Anterior cingulate cortex (tissue), 58 donors: Measurements from ENCODE around the gene ATMIN.
A peak's percentile ranks its signal among the peaks of the same experiment; 100 is the strongest.

Source experiments
- DNase-seq, 58 donors: peaks; one replicate each; lab custom pipeline; 2025; lab: John Stamatoyannopoulos, UW

The ATMIN gene

DNA sequence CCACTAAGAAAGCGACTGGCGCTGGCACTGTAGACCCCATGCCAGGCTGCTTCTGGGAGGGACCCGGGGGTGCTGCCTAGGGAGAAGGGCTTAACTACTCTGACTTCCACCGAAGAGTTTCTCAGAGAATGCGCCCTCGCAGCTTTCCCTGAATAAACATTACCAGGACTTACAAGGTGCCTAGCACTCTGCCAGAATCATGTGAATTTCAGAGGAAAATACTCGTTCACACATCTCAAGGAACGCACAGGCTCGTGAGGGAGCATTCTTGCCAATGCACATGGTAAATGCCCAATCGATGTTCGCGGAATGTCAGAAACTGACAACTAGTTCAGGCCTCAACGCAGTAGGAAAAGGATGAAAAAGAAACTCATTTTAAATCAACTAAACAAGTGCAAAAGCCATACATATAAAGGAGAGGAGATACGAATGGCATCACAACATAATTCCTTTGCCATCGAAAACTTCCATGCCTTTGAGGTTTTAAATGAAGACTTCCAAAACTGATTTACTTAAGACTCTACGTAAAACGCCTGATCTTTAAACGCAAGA, 30.0 kb upstream of the ATMIN start:
- peak in 2 of 58 donors; percentile 3 to 10 for DNase-seq

DNA sequence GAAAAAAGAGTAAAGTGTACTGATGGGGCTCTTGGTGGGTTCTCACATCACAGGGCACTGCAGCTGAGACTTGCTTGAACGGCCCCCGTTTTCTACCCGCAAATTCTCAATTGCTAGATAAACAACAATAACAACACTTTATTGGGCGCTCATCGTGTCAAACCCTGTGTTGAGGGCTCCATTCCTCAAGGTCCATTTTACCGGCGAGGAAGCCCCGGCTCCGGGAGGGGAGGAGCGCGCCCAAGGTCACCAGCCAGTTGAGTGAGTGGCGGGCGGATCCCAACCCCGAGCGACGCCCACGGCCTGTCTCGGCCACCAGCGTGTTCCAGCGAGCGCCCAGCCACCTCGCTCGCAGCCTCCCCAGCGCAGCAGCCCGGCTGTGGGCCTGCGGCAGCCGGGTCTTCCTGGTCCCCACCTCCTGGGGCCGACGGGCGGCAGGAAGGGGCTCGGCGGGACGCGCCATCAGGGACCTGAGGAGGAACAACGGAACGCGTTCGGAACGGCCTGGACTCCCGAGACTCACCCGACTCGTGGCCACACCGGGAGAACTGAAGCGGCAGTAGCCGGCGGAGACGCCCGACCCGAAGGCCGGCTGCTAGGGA, 29.3 kb upstream of the ATMIN start:
- DNase-seq = peak in 28 of 58 donors; percentile 40 to 78 (median 64)

DNA sequence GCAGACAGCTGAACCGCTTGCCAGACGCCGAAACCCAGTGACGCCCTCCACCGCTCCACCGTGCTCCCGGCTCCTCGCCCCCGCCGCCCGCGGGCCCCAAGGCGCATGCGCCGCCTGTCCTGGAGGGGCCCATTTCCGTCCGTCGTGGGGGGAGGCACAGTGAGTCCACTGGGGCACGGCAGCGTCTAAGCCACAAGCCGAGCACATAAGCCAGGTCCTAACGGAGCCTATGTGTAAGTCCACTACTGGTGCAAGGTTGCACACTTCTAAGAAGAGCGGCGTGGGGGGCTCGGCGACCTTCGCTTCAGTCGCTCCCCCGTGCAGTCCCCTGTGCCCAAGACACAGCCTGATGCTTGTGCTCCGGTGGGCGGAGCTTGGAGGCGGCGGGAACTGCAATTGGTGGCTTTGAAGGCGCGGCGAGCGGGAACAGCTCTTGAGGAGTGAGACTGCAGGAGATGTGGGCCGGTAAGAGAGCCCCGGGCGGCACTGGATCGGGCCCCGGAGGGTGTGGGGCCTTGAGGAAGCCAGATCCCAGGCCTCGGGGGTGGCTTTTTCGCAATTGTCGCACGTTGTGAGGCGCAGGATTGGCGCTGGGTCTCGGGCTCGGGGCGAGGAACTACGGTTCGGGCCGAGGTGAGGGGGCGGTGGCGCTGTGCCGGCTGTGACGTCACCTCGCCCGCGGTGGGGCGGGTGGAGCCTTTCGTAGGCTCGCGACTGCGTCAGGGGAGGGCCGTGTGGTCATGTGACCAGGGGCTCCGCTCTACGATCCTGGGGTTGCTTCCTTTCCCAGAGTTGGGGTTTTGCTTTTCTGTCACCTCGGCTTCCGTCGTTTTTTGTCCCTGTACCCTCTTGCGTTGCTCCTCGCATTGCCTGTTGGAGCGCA, 28.6 kb upstream of the ATMIN start, which contains the start of the genes CENPN and CMC2:
TSS of gene CENPN (plus strand) at position 402 of the 883 bp plus-strand sequence. CDS start 4,726 bp downstream, outside the sequence.
TSS of gene CMC2 (minus strand) at position 73 of the 883 bp plus-strand sequence. CDS start 9,491 bp downstream, outside the sequence.
- DNase-seq = peak; percentile 90 to 100 (median 97)

DNA sequence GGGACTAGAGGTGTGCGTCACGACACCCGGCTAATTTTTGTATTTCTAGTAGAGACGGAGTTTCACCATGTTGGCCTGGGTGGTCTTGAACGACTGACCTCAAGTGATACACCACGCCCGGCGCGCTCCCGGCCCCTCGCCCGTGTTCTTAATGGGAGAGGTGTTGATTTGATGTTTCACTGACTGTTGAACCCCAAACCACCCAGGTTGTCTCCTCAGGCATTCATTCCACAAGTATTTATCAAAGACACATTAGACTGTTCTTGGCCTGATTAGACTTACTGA, 27.2 kb upstream of the ATMIN start:
- DNase-seq = no peak

DNA sequence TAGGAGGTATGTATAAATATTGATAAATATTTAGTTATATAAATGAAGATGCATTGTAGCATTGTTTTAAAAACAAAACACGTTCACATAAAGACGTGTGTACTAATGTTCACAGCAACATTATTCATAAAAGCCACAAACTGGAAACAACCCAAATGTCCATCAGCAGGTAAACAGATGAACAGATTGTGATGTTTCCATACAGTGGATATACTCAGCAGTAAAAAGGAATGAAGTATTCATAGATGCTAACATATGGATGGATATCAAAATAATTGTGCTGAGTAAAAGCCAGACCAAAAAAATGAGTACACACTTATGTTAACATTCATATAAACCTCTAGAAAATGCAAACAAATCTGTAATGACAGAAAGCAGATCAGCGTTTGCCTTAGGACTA, 22.7 kb upstream of the ATMIN start:
- no peak for DNase-seq

DNA sequence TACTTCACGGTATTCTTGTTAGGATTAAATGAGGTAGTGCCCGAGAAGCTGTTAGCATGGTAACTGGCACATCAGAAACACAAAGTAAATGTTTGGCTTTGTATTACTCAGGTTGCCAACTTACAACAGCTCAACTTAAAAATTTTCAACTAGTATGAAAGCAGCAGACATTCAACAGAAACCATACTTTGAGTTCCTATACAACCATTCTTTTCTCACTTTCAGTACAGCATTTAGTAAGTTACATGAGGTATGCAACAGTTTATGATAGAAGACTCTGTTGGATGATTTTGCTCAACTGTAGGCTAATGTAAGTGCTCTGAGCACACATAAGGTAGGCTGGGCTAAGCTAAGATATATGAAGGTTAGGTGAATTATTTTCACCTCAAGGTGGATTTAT, 21.0 kb upstream of the ATMIN start:
- no peak for DNase-seq

DNA sequence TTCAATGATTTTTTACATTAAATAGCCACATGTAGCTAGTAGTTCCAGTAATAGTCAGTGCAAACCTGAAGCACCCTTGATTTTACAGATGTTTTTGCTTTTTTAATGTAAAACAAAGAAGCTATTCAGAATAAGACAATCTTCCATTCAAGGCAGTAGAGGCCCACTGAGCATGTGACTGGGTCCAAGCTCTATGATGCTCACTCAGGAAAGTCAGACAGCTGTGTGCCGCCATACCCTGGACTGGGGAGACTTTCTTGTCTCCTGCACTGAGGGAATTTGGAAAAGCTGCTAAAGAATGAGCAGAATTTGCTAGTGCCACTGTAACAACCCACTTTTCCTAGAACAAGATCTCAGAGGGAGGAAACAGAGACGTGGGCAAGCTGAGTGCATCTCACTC, 17.1 kb upstream of the ATMIN start:
- DNase-seq = peak in 35 of 58 donors; percentile 5 to 76 (median 40)

DNA sequence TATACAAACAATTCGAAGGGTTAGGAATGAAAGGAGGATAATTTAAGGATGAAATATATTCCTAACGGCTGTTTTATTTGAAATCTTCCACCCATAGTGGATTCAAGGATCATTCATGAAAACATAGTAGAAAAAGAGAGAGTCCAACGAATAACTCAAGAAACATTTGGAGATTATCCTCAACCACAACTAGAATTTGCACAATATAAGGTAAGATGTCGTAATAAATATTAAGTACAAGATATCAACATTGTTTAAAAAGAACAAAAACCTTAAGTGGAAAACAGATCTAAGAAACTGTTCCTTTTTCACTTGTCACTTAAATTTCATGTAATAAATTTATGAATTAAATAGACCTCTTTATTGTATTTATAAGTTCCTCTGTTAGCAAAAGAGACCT, 9.2 kb upstream of the ATMIN start:
- no peak for DNase-seq

DNA sequence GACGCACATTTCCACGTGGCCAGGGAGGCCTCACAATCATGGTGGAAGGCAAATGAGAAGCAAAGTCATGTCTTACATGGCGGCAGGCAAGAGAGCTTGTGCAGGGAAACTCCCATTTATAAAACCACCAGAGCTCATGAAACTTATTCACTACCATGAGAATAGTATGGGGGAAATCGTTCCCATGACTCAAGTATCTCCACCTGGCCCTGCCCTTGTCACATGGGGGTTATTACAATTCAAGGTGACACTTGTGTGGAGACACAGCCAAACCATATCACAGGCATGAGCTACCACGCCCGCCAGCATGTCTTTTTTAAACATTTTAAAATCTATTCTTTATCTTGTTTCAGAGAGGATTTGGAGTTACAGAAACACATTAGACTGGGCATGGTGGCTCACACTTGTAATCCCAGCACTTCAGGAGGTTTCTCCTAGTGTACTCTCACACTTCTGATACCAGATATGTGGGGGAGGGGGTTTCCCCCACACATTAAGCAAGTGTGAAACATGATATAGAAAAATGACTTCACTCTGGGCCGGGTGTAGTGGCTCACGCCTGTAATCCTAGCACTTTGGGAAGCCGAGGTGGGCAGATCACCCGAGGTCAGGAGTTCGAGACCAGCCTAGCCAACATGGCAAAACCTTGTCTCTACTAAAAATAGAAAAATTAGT, 5.6 kb upstream of the ATMIN start:
- no peak for DNase-seq

DNA sequence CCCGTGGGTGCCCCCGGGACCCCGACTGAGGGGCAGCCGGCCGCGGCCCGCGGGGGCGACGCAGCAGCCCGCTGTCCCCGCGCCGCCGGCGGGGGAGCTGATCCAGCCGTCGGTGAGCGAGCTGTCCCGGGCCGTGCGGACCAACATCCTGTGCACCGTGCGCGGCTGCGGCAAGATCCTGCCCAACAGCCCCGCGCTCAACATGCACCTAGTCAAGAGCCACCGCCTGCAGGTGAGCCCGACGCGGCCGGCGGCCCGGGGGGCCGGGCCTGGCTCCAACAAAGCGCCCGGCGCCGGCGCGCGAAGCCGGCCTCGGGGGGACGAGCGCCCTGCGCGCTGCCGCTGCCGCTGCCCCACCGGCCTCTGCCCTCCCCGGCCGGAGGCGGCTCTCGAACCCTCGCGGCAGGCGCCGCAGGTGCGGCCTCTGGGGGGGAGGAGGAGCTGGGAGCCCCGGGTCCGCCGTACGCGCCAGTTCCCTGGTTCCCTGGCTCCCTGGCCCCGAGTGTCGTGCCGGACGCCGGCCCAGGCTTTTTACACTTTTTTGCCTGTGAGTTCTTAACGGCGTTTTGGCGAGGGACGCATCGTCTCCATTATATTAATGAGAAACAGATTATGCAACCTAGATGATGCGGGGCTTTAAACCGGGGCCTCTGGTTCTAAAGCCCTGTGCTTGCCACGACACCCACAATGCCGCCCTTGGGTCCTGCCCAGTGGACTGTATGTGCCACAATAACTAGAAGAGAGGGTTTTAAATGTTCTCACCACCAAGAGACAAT, 521 bp downstream of the ATMIN start:
- DNase-seq = peak in 29 of 58 donors; percentile 4 to 52 (median 33)

DNA sequence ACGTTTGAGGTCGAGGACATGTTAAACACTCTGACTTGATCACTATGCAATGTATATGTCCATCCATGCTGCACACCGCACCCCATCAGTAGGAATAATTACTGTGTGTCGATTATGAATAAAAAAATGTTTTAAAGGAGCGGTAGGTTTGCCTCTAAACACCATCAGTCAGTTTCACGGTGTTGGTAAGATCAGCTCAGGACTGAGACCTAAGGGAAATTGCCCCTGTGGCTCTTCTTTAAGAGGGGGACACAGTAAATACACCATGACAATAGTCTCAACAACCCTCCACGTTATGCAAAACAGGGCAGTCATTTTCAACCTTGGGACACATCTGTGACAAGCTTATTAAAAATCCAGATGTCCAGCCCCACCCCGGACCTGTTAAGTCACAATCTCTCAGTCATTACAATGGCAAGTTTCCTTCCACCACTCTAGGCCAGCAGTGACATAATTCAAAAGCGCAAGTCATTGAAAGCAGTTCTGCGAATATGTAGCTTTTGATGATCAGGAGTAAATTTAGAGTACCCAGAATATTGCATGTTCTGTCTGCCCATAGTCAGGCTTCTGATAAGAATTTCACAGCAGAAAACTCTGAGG, 1.2 kb downstream of the ATMIN start:
- no peak for DNase-seq

DNA sequence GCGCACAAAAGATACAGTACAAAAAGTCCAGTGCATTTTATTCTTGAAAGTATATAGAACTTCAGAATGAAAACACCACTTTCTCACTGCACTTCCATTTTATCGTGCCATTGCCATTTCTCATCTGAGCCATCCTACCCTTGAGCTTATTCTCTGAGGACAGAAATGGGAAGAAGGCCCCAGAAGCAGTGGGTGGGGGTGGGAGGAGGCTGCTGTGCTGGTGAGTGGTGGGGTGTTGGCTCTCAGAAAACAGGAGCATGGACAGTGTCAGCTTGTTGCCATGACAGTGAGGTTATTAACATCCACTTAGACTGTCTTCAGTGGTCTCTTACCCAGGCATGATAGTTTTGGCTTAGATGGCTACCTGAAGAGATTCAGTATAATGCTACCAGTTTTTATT, 4.5 kb downstream of the ATMIN start:
- no peak for DNase-seq

DNA sequence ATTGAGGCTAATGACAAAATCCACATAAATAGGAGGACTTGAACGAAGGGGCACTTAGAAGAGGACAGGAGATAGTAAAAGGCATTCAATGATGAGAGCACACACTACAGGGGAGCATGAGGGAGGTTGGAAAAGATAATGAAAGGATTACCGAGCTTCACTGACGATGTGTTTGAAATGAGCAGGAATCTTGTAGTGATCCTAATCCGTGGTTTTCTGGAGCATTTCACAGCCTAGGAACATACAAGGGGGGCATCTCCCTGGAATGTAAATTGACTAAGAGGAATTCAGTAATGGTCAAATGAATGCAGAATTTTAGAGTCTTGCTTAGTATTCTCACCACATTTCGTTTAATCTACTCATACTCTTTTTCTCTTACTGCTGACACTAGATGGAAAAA, 5.2 kb downstream of the ATMIN start:
- DNase-seq = no peak

DNA sequence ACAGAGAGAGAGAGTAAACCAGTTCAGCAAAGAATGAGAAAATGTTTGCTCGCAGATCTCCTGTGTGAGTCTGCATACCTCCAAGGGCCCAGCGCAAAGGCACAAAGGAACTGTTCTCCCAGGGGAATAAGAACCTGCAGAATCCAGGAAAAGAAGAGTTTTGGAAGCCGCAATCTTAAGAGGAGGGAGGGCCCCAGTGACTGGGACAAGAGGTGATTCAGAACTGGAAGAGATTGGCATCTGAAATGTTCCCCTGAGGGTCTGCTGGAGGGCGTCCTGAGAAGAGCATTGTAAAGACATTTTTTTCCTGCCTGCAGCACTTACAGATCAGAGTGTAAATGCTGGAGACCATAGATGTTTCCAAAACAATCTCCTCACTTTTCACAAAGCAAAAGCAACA, 6.1 kb downstream of the ATMIN start:
- DNase-seq = no peak

DNA sequence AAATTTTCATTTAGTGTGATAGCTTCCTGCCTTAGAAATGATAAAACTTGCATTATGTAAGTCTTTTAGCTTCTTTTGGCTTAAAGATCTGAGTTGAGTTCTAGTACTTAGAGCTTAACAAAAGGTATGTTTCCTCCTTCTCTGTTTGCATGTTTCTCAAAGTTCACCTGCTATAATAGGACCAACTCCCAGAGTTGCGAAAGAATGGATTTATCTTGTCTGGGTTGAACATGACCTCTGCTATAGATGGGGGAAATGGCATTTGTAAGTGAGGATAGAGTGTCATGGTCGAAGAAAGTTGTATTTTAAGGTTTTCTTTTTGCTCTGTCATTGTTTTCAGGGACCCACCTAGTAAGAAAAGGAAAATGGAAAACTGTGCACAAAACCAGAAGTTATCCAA, 7.2 kb downstream of the ATMIN start:
- DNase-seq = no peak

DNA sequence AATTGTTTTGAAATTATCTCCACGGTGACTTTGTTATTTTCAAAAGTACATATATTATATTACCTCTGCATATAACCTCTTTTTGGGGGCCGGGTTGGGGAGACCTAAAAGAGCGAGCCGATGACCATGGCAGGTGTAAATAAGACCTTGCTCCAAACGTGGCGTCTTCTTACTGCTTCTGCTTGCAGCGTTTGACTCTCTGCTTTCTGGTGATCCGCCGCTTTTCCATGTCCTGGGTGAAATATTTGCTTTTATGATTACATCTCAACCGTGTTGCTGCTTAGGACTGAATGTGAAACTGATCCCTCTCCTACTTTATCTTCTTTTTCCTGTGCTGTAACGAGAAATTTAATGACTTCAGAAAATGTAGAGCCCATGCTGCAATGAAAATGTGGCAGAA, 18.1 kb downstream of the ATMIN start:
- no peak for DNase-seq

DNA sequence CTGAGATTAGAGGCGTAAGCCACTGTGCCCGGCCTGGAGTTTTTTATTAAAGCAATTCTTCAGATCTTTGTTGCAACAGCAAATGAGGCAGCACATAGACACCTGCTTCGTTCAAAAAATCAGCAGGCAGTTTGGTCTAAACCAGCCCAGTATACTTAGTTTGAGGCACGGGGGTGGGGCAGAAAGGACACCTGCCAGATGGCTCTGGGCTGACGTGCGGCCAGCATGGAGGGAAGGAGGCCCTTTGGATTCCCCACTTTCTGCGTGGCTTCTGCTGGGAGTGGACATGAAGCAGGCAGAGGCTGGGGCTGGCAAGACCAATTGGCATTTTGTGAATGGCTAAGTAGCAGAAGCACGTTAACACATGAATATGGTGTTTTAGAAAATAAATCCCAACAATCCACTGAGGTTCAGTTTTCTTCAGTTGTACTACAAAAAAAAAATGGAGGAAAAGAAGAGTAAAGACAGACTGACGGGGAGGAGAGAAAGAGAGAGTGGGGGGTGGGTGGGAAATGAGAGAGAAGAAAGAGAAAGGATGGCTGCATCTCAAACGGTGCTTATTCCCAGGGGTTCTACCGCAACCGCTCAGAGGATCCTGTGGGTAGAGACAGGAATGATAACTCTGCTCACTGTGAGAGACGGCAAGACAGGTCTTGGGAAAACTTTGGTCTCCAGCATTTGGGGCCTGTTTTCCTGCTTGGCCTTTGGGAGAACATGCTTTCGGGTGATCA, 25.1 kb downstream of the ATMIN start:
- DNase-seq = no peak

DNA sequence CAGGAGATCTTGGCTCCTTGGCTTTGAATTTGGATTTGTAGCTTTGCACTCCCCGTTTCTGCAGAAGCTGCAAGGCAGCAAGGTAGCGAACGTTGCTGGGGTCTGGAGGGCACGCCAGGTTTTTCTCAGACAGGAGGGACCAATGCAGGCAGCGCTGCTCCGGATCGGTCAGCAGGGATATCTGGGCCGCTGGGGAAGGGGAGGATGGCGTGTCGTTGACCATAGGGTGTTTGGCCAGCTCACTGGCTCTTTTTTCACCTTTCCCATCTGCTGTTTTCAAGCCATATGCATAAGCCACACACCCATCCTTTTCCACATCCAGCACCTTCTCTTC, 25.6 kb downstream of the ATMIN start:
- DNase-seq = no peak

DNA sequence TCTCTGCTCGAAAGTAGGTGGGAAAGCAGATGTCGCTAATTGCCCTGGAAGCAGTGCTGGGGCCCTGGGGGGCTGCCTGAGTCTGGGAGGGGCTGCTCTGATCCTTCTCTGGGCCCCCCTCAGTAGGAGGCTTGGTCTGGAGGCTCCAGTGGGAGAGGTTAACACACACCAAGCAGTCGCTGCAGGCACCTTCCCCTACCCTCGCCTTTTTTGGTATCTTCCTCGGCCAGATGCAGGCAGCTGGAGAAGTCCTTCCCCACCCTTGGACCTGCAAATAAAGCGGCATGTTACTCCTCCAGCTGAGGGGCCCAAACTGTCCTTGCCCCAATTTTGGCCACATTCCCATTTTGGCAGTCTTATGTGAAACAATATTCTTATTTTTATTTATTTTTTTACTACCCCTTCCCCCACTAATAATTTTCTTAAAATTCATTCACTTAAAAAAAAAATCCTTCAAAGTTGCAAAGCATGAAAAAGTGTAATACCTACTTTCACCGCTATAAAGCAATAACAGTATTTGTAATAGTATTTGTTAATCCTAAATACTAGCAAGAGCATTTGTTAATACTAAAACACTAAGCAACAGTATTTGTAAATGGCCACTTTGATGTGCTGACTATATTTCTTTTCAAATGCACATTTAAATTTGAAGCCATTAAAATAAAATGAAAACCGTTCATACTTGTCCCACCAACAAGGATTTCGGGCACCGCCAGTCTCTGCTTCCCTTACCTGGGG, 26.4 kb downstream of the ATMIN start:
- DNase-seq = no peak
